HG03439 (cell line): ENCODE results near the gene SLC8A2.

Experiments
- ATAC-seq: cut with Tn5 transposase; IDR thresholded peaks from one replicate; pipeline ENCODE4 v1.9.1; 2021; ENCODE audit warnings: mild to moderate bottlenecking, moderate library complexity; ENCODE audit not compliant: unreplicated experiment

Gene SLC8A2

DNA sequence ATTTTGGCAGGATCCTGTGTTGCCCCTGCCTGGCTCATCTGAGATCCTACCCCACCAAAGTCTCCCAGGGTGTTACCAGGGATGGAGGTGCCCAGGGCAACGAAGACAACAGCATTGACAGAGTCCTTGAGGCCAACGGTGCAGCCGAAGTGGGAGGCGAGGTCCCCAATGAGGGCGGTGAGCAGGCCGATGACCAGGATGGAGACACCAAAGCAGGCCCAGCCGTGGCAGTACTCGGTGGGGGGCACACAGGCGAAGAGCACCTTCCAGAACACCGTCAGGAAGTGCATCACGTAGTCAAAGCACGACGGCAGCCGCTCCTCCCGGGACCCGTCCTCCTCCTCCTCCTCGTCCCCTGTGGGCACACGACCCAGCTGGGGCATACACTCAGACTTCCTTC lies 39.6 kb downstream of the SLC8A2 start:
- ATAC-seq, result no peak

DNA sequence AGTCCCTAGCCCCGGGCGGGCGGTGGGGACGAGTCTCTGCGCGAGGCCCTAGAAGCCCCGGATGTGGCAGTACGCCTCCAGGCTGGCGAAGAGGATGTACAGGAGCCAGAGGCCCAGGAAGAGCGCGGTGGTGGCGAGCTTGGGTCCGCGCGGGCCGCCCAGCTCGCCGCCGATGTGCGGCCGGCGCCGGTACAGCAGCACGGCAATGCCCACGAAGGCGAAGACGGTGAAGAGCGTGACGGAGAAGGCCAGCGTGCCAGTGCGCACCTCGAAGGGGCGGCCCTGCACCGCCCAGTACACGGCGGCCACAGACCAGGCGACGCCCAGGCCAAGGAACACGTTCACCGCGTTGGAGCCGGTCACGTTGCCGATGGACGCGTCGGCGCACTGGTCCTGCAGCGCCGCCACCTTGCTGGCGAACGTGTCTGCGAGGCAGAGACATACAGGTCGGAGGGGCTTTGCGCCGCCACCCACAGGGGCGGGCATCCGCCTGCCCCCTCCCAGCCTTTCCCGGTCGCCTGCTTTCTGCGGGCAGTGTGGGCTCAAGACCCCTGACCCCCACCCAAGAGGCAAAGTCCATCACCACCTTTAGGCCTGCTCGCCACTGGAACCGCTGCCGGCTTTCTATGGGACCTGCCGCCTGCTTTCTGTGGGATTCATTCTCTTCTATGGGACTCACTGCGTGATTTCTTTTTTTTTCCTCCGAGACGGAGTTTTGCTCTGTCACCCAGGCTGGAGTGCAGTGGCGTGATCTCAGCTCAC lies 41.5 kb downstream of the SLC8A2 start:
- ATAC-seq, result no peak

DNA sequence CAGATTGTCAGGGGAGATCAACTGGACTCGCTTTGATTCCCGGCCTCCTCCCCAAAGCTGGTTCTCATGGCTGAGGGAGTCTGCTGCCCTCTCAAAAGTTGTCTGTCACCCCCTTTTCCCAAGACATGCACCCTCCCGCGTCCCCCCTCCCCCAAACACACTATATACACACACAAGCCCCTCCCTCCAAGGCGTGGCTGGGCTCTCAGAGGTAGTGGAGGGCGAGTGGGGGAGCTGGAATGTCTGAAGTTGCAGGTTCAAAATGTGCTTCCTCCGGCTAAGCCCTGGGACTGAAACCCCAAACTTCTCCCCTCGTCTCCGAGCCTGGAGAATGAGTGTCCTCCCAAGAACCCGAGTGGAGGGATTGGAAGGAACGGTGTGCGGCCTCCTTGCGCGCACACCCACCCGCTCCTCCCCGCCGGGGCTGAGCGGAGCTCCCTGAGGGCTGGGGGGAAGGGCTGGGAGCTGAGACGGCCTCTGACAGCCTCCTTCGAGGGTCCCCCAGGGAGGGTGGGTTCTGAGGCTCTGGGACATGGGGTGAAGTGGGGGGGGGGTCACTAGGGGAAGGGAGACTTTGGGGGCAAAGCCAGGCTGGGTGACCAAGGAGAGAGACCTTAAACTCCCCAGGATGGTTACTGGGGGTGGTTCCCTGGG lies 42.4 kb downstream of the SLC8A2 start:
- ATAC-seq, result no peak

DNA sequence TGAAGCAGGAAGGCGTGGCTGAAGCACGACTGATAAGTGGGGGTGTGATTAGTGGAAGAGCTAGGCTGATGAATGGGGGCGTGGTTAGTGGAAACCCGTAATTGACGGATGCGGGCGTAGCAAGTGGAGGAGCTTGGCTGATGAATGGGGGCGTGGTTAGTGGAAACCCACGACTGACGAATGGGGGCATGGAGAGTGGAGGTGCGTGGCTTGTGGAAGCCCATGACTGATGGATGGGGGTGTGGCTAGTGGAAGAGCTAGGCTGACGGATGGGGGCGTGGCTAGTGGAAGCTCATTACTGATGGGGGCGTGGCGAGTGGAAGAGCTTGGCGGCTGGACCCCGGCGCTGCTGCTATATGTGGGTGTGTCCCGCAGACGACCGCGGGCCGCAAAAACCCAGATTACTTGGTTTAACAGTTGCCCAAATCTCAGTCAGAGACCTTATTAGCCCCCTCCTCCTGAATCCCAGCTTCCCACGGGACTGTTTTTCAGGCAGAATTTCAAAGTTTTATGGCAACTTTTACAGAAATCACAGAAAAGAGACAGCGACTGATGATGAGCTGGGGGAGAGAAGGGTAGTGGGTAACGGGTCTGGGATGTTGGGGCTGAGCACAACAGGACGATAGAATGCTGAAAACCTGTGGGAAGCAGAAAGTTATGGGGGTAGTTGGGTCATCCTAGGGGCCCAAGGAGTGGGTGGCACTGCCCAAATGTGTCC lies 43.4 kb downstream of the SLC8A2 start:
- no peak for ATAC-seq

GRCh38 chr19:47427241-47428176 lies 44.2 kb downstream of the SLC8A2 start:
- no peak for ATAC-seq

DNA sequence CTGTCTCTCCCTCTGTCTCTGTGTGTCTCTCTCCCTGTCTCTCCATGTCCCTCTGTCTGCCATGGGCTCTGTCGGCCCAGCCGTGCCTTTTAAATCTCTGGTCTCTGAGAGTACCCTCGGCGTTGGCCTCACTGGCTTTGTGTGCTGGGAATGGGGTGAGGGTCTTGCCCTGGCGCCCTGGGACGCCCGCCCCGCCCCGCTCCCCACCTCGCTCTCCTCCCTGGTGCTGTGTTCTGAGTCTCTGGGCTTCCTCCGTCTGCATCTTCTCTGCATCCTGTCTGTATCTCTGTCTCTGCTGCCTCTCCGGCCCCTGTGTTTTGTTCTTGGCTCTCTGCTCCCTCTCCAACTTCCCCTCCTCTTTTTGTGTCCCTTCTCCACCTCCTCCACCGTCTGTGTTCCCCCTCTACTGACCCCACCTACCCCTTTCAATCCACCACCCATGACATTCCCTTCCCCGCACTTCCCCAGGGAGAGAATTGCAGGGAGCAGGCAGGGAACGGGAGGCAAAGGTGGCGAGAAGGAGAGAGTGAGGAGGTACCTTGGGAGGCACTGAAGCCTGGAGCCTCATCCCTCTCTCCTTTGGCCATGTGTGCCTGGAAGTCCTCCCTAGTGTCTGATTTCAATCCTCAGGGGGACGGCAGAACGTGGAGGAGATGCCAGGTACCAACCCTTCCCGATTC lies 48.4 kb downstream of the SLC8A2 start:
- ATAC-seq, result no peak

GRCh38 chr19:47422417-47423163 lies 49.1 kb downstream of the SLC8A2 start:
- no peak for ATAC-seq

DNA sequence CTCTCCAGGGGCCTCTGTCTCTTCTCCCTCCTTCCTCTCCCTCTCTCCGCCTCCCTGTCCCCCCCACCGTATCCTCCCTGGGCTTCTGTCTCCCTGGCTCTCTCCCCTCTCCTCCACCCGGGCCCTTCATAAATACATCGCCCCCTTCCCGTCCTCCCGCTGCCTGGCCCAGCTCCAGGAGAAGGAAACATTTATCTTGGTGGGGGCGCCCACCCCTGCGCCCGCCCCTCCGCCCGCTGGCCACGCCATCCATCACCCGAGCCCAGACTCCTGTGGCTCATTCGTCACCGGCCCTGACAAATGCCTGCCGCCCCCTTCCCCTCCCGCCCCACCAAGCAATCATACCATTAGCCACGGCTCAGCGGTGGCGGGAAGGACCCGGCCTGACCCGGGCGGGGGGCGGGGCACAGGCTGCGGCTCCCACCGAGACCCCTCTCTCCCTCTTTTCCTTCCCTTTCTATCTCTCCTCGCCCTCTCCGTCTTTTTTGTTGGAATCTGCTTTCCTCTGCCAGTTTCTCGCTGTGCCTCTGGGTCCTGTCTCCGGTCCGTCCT lies 49.8 kb downstream of the SLC8A2 start:
- ATAC-seq, result no peak

- no peak for ATAC-seq
These were observed 50.4 kb downstream of the SLC8A2 start for GRCh38 chr19:47421244-47421786.

DNA sequence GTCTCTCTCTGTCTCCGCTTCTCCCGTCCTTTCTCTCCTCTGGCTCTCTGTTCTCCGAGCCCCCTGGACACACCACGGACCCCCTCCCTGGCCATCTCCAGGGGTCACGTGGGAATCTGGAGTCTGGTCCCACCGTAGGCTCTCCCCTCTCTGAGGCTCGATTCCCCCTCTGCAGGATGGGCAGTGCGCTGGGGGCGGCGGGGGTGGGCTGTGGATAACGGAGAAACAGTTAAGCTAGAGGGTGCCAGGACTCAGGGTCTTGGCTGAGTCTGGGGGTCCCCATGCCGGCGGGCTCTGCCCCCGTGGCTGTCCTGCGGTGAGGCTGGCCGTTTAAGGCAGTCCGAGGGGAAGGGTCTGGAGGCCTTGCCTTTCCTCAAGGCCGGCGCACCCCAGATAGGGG lies 51.9 kb downstream of the SLC8A2 start:
- ATAC-seq, result no peak

GRCh38 chr19:47419030-47419783 lies 52.5 kb downstream of the SLC8A2 start, which contains the start of gene MEIS3:
Gene MEIS3, minus strand, starts transcription at chr19:47419527. Its CDS starts 446 bp downstream, at chr19:47419081.
- ATAC-seq, result no peak

DNA sequence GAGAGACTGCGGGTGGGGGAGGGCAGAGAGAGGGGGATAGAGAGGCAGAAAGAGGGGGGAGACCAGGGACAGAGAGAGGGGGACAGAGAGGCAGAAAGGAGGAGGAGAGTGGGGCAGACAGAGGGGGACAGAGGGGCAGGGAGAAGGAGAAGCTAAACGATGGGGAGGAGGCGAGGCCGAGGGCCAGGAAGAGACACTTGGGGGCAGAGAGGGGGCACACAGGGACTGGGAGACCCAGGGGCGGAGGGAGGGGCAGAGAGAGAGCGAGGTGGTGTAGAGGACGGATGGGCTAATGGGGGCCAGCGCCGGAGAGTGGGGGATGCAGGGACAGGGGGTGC lies 53.0 kb downstream of the SLC8A2 start:
- ATAC-seq, result no peak

GRCh38 chr19:47417746-47418691 lies 53.7 kb downstream of the SLC8A2 start:
- ATAC-seq, result no peak

GRCh38 chr19:47417107-47417745 lies 54.5 kb downstream of the SLC8A2 start:
- no peak for ATAC-seq

DNA sequence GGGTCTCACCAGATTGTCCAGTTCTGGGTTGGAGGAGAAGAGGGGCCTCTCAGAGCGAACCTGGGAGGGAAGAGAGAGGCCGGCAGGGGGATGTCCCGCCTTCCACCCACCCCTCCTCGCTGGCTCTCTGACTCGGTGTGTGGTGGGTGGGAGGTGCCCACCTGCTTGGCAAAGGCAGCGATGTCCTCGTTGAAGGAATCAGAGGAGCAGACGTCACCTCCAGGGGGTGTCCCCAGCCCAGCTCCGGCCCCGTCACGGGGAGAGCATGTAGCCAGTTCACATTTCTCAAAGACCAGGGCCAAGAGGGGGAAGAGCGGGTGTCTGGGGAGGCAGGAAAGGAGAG lies 55.1 kb downstream of the SLC8A2 start:
- ATAC-seq, result no peak

GRCh38 chr19:47415953-47416642 lies 55.6 kb downstream of the SLC8A2 start:
- no peak for ATAC-seq
